ENCODE data around the gene IL36B. TPM values are rescaled to one million over a fixed set of nuclear protein-coding genes. Genes with fewer than 3 reads are reported as not detected.

The IL36B gene
- total RNA-seq, 4 donors from 2014 or later, result 1.5 to 1.7 TPM; not detected in 2

DNA sequence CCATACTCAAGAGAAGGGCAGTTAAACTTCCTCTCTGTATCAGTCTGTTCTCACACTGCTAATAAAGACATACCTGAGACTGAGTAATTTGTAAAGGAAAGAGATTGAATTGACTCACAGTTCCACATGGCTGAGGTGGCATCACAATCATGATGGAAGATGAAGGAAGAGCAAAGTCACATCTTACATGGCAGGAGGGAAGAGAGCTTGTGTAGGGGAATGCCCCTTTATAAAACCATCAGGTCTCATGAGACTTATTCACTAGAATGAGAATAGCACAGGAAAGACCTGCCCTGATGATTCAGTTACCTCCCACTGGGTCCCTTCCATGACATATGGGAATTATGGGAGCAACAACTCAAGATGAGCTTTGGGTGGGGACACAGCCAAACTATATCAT is 1.4 kb upstream of the IL36B start:
- Histone ChIP-seq H3K4me3 (no peak overlapping the region), H3K27me3 (no peaks in the 10 kb centered on the region), H3K4me1 (peaks cover 0 to 8% (median 0%) of the 10 kb centered on the region in 3 donors), H3K9me3 (peaks cover 0 to 30% (median 13%) of the 10 kb centered on the region in 3 donors), H3K27ac (no peak overlapping the region), H3K36me3 (no peaks in the 10 kb centered on the region)
- intact Hi-C loops (cut with DNase I), result no loop called here
- DNase-seq, result no peak
- TF ChIP-seq, protein P1, sequence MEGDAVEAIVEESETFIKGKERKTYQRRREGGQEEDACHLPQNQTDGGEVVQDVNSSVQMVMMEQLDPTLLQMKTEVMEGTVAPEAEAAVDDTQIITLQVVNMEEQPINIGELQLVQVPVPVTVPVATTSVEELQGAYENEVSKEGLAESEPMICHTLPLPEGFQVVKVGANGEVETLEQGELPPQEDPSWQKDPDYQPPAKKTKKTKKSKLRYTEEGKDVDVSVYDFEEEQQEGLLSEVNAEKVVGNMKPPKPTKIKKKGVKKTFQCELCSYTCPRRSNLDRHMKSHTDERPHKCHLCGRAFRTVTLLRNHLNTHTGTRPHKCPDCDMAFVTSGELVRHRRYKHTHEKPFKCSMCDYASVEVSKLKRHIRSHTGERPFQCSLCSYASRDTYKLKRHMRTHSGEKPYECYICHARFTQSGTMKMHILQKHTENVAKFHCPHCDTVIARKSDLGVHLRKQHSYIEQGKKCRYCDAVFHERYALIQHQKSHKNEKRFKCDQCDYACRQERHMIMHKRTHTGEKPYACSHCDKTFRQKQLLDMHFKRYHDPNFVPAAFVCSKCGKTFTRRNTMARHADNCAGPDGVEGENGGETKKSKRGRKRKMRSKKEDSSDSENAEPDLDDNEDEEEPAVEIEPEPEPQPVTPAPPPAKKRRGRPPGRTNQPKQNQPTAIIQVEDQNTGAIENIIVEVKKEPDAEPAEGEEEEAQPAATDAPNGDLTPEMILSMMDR (IDR thresholded peaks at IDR 0.05), result no peak
- TF ChIP-seq POLR2A (IDR thresholded peaks at IDR 0.05), result no peak

DNA sequence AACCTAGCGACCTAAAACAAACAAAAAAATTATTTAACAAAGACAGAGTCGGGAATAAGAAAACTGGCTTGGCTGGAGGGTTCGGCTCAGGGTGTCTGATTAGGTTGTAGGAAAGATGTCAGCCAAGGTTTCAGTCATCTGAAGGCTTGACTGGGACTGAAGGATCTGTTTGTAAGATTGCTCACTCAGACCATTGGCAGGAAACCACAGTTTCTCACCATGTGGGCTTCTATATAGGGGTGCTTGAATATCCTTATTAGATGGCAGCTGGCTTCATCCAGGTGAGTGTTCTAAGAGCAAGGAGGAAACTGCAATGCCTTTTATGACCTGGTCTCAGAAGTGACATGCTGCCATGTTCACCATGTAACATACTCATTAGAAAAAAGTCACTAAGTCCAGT is 999 bp upstream of the IL36B start:
- Histone ChIP-seq H3K27ac (peak overlapping the region in 1 of 4 donors; percentile 11), H3K4me3 (no peak overlapping the region), H3K4me1 (peaks cover 0 to 4% (median 0%) of the 10 kb centered on the region in 3 donors), H3K9me3 (peaks cover 0 to 30% (median 13%) of the 10 kb centered on the region in 3 donors), H3K27me3 (no peaks in the 10 kb centered on the region), H3K36me3 (no peaks in the 10 kb centered on the region)
- 43 to 53% methylated on average over 3 of the region's 3 CpGs for WGBS, 2 donors
- TF ChIP-seq, protein P1 (IDR thresholded peaks at IDR 0.05), result no peak
- no peak for TF ChIP-seq POLR2A (IDR thresholded peaks at IDR 0.05)
- no peak for DNase-seq
- intact Hi-C loops (cut with DNase I), result no loop called here

DNA sequence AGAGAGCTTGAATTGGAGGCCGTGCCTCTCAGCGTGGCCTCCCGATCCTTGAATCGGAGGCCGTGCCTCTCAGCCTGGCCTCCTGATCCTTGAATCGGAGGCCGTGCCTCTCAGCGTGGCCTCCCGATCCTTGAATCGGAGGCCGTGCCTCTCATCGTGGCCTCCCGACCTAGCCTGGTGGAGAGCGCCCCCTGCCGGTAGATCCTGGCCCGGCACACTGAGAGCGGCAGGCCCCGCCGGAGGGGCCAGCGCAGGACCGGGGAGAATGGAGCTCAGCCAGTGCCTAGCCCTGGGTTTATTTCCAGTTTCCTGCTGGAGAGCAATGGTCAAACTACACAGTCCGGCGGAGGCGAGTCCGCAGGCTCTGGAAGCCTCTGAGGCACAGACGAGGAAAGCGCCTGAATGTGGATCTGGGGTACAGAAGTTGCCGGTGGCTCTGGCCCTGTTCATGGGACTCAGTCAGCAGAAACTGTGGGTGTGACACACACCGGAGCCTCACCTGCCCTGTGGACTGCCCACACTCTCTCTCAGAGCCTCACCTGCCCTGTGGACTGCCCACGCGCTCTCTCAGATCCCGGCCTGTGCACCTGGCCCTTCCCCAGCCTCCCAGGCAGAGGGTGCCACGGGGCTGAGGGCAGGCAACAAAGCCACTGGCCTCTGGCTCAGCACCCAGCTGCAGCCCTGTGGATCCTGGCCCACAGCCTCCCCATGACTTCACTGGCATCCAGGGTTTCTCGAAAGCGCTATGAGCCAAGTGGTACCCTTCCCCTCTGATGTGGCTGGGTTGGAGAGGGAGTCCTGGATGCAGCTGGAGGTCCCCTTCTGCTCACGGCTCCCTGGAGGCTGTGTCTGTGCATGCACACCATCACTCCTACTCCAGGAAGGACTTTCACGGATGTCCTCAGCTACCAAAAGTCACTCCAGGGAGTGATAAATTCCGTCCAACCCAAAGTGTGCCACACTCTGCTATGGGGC is 1.5 kb downstream of the IL36B start:
- Histone ChIP-seq H3K27me3 (no peaks in the 10 kb centered on the region), H3K4me1 (no peaks in the 10 kb centered on the region), H3K36me3 (no peaks in the 10 kb centered on the region), H3K4me3 (no peak overlapping the region), H3K9me3 (peaks cover 0 to 26% (median 13%) of the 10 kb centered on the region in 3 donors), H3K27ac (no peak overlapping the region)
- no peak for DNase-seq
- TF ChIP-seq POLR2A (IDR thresholded peaks at IDR 0.05), result no peak
- TF ChIP-seq, protein P1 (IDR thresholded peaks at IDR 0.05), result no peak
- intact Hi-C loops (cut with DNase I), result no loop called here
- 87 to 89% methylated on average over 5 to 15 of the region's 38 CpGs for WGBS, 2 donors

DNA sequence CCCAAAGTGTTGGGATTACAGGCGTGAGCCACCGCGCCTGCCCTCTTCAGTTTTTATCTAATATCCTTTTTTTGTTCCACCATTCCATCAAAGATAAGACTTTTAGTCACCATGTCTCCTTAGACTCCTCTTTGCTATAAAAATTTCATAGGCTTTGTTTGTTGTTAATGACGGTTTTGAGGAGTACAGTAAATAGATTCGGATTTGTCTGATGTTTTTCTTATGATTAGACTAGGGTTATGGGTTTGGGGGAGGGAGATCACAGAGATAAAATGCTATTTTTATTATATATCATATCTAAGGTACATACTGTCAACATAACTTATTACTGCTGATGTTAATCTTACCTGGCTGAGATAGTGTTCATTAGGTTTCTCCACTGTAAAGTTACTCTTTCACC is 6.2 kb downstream of the IL36B start:
- Histone ChIP-seq H3K27ac (no peak overlapping the region), H3K27me3 (no peaks in the 10 kb centered on the region), H3K4me1 (no peaks in the 10 kb centered on the region), H3K4me3 (no peak overlapping the region), H3K36me3 (no peaks in the 10 kb centered on the region), H3K9me3 (peaks cover 0 to 3% (median 0%) of the 10 kb centered on the region in 3 donors)
- TF ChIP-seq, protein P1 (IDR thresholded peaks at IDR 0.05), result no peak
- TF ChIP-seq POLR2A (IDR thresholded peaks at IDR 0.05), result no peak
- no peak for DNase-seq
- intact Hi-C loops (cut with DNase I), result no loop called here
- WGBS, 2 donors, result 85 to 87% methylated on average over 5 of the region's 5 CpGs

DNA sequence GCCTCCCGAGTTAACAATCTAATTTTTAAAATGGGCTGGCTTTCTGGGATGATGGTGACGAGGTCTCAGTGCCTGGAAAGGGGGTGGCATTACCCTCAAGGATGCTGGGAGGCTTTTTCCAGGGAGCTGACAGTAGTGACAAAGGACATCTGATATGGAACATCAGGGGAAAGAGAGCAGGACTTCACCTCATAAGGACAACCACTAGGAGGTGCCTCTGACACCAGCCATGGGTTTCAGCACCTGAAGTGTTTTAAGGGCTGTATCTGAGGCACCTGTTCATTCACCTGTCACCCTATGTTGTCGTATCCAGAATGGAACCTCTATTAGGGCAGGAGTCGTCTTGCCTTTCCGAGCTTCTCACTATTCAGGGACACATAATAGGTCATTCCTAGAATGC is 10.8 kb downstream of the IL36B start:
- intact Hi-C loops (cut with DNase I), result no loop called here
- Histone ChIP-seq H3K9me3 (no peaks in the 10 kb centered on the region), H3K4me3 (no peak overlapping the region), H3K4me1 (no peaks in the 10 kb centered on the region), H3K36me3 (no peaks in the 10 kb centered on the region), H3K27me3 (no peaks in the 10 kb centered on the region), H3K27ac (no peak overlapping the region)
- DNase-seq, result no peak
- WGBS, 2 donors, result 58% methylated on average over 5 of the region's 5 CpGs
- TF ChIP-seq POLR2A (IDR thresholded peaks at IDR 0.05), result no peak
- TF ChIP-seq, protein P1 (IDR thresholded peaks at IDR 0.05), result peak in 2 of 6 experiments; percentile 26 to 53
